CD4-positive, alpha-beta T cell treated with Interleukin-12 subunit alpha and Interleukin-12 subunit beta, for 1 hour (primary cell): Measurements from ENCODE around the gene PCDHGA5.
A peak's percentile ranks its signal among the peaks of the same experiment; 100 is the strongest.
"Not testable (repeated sequence)": the region's sequence is repeated elsewhere in the genome, so short reads cannot be mapped to it uniquely, and the experiment has no call there.

Source experiments
- DNase-seq: peaks from one replicate; pipeline ENCODE4 v3.0.0-alpha.2; 2020

PCDHGA5 gene

GRCh38 chr5:141363952-141364660 lies at the start of gene PCDHGA5:
TSS of gene PCDHGA5 (plus strand) at chr5:141364162. CDS start at chr5:141364331, 169 bp downstream.
- no peak for DNase-seq

GRCh38 chr5:141316963-141317362 lies 47.0 kb upstream of the PCDHGA5 start:
- not testable (repeated sequence) for DNase-seq

GRCh38 chr5:141319202-141319601 lies 44.8 kb upstream of the PCDHGA5 start:
- no peak for DNase-seq

- DNase-seq, result no peak
These were observed 44.3 kb upstream of the PCDHGA5 start for GRCh38 chr5:141319699-141320098.

GRCh38 chr5:141320225-141321169 lies 43.5 kb upstream of the PCDHGA5 start, which contains the start of gene TAF7:
TSS of gene TAF7 (minus strand) at chr5:141320784. CDS start at chr5:141320044, 740 bp downstream.
- DNase-seq, result peak; percentile 94

- DNase-seq, result no peak
These were observed 41.7 kb upstream of the PCDHGA5 start for GRCh38 chr5:141322261-141322660.

- DNase-seq, result peak; percentile 74
These were observed 37.7 kb upstream of the PCDHGA5 start for GRCh38 chr5:141326088-141326854.

GRCh38 chr5:141328231-141328630 lies 35.7 kb upstream of the PCDHGA5 start:
- no peak for DNase-seq

- peak; percentile 30 for DNase-seq
These were observed 33.5 kb upstream of the PCDHGA5 start, which contains the start of gene PCDHGA1 for GRCh38 chr5:141330299-141331080. TSS of gene PCDHGA1 (plus strand) at chr5:141330514.

GRCh38 chr5:141332571-141332970 lies 31.4 kb upstream of the PCDHGA5 start:
- not testable (repeated sequence) for DNase-seq

GRCh38 chr5:141338538-141339306 lies 25.2 kb upstream of the PCDHGA5 start, which contains the start of gene PCDHGA2:
TSS of gene PCDHGA2 (plus strand) at chr5:141338760.
- DNase-seq, result no peak

GRCh38 chr5:141340781-141341354 lies 23.1 kb upstream of the PCDHGA5 start:
- DNase-seq, result not testable (repeated sequence)

GRCh38 chr5:141342773-141343172 lies 21.2 kb upstream of the PCDHGA5 start:
- DNase-seq, result no peak

GRCh38 chr5:141343242-141343952 lies 20.6 kb upstream of the PCDHGA5 start, which contains the start of gene PCDHGA3:
TSS of gene PCDHGA3 (plus strand) at chr5:141343829. CDS start at chr5:141344034, 205 bp downstream.
- peak; percentile 9 for DNase-seq

GRCh38 chr5:141343953-141344463 lies 20.0 kb upstream of the PCDHGA5 start:
- no peak for DNase-seq

GRCh38 chr5:141345327-141345726 lies 18.6 kb upstream of the PCDHGA5 start:
- no peak for DNase-seq

GRCh38 chr5:141346017-141346416 lies 17.9 kb upstream of the PCDHGA5 start:
- not testable (repeated sequence) for DNase-seq

- peak; percentile 41 for DNase-seq
These were observed 13.9 kb upstream of the PCDHGA5 start, which contains the start of gene PCDHGB1 for GRCh38 chr5:141349917-141350619. TSS of gene PCDHGB1 (plus strand) at chr5:141350099. CDS start at chr5:141350261, 162 bp downstream.

GRCh38 chr5:141351591-141351990 lies 12.4 kb upstream of the PCDHGA5 start:
- no peak for DNase-seq
